K562 (cell line): ENCODE results near the gene LBHD1. TPM values are rescaled to one million over a fixed set of nuclear protein-coding genes. Genes with fewer than 3 reads are reported as not detected.
A peak's percentile ranks its signal among the peaks of the same experiment; 100 is the strongest.

Source experiments
- CREB3 ChIP-seq: fragments of 450-650 bp; conservative IDR thresholded peaks from 2 replicates; pipeline ENCODE4 v1.6.1; 2016; ENCODE audit warnings: missing genetic modification characterization, low read depth, mild to moderate bottlenecking, missing compliant biosample characterization, moderate library complexity
- E2F5 ChIP-seq: sonication (generic); formaldehyde crosslinking; IDR thresholded peaks from 2 replicates; pipeline ENCODE4 v1.8.0; 2022; ENCODE audit warnings: mild to moderate bottlenecking, missing genetic modification reagents
- GATAD2B ChIP-seq: fragments of 450-650 bp; IDR thresholded peaks from 2 replicates; pipeline ENCODE4 v1.6.1; 2017; ENCODE audit warnings: mild to moderate bottlenecking, borderline replicate concordance
- HINFP ChIP-seq: fragments of 450-650 bp; conservative IDR thresholded peaks from 2 replicates; pipeline ENCODE4 v1.6.1; 2016; ENCODE audit warnings: missing genetic modification characterization, low read depth, mild to moderate bottlenecking, control low read depth, missing compliant biosample characterization
- HNRNPL ChIP-seq: fragments of 200-400 bp; formaldehyde crosslinking; IDR thresholded peaks from 2 replicates; pipeline ENCODE4 v1.6.1; 2017; ENCODE audit warnings: low read depth, mild to moderate bottlenecking, low read length
- HNRNPUL1 ChIP-seq: fragments of 200-400 bp; formaldehyde crosslinking; IDR thresholded peaks from 2 replicates; pipeline ENCODE4 v1.6.1; 2017; ENCODE audit warnings: low read length
- IRF2 ChIP-seq: sonication (generic); formaldehyde crosslinking; IDR thresholded peaks from 2 replicates; pipeline ENCODE4 v1.8.1; 2022; ENCODE audit warnings: mild to moderate bottlenecking, missing genetic modification reagents
- LARP7 ChIP-seq: fragments of 450-650 bp; IDR thresholded peaks from 2 replicates; pipeline ENCODE4 v1.6.1; 2016
- MTA2 ChIP-seq: fragments of 450-650 bp; IDR thresholded peaks from 2 replicates; pipeline ENCODE4 v1.6.1; 2016; ENCODE audit warnings: low read depth
- PHB ChIP-seq: fragments of 250-450 bp; sonication (Bioruptor Pico); IDR thresholded peaks from 2 replicates; pipeline ENCODE4 v1.5.0; 2021
- RB1 ChIP-seq: fragments of 450-650 bp; IDR thresholded peaks from 2 replicates; pipeline ENCODE4 v1.6.1; 2017; ENCODE audit warnings: low read depth, mild to moderate bottlenecking
- RBM15 ChIP-seq: fragments of 200-400 bp; formaldehyde crosslinking; IDR thresholded peaks from 2 replicates; pipeline ENCODE4 v1.6.1; 2018; ENCODE audit warnings: mild to moderate bottlenecking, low read length, moderate library complexity; ENCODE audit not compliant: insufficient read depth
- RHOXF2B ChIP-seq: fragments of 250-450 bp; sonication (Bioruptor Pico); conservative IDR thresholded peaks from 2 replicates; pipeline ENCODE4 v1.5.1; 2021
- SMAD4 ChIP-seq: fragments of 250-450 bp; sonication (Bioruptor Pico); conservative IDR thresholded peaks from 2 replicates; pipeline ENCODE4 v1.8.0; 2021; ENCODE audit warnings: inconsistent platforms, mild to moderate bottlenecking, moderate library complexity
- SPI1 ChIP-seq: IDR thresholded peaks from 2 replicates; pipeline ENCODE4 v1.6.1; 2011; ENCODE audit warnings: low read depth, low read length, control low read depth, borderline replicate concordance
- TAF1 ChIP-seq: IDR thresholded peaks from 2 replicates; pipeline ENCODE4 v1.6.1; 2011; ENCODE audit warnings: mild to moderate bottlenecking, low read length, moderate library complexity; ENCODE audit not compliant: insufficient read depth, control insufficient read depth, severe bottlenecking; ENCODE audit errors: extremely low read depth
- TCF7L2 ChIP-seq: fragments of 150-350 bp; IDR thresholded peaks from 2 replicates; pipeline ENCODE4 v1.6.1; 2016; ENCODE audit warnings: low read depth, mild to moderate bottlenecking, low read length, moderate library complexity
- XRCC4 ChIP-seq: IDR thresholded peaks from one replicate; pipeline ENCODE4 v1.6.1; 2011; ENCODE audit not compliant: insufficient read depth, insufficient read length; ENCODE audit errors: extremely low read depth
- ZBTB5 ChIP-seq: fragments of 450-650 bp; IDR thresholded peaks from 2 replicates; pipeline ENCODE4 v1.6.1; 2017; ENCODE audit warnings: antibody characterized with exemption
- ZHX1 ChIP-seq: fragments of 150-350 bp; conservative IDR thresholded peaks from 2 replicates; pipeline ENCODE4 v1.6.1; 2014; ENCODE audit warnings: low read length
- ZNF354B ChIP-seq: fragments of 250-450 bp; sonication (Bioruptor Pico); IDR thresholded peaks from 2 replicates; pipeline ENCODE4 v1.4.0; 2020
- polyA plus RNA-seq, 8 experiments: library from polyadenylated mRNA; depleted of rRNA in 4 of 8; stranded (reverse) in 5 of 8; unstranded in 3 of 8; fragments of >200 nt; fragmentation: Nextera tagmentation in 2 of 8; fragmentation: Illumina TruSeq in 1 of 8; extraction: Ambion mirVana in 2 of 8; extraction: Trizol in 1 of 8; gene quantifications; 2 replicates each; pipeline versions ENCODE4 v1.2.1 to v1.2.3, GENCODE V29; 2011 to 2014; ENCODE audit warnings: inconsistent platforms in 1 of 8, missing spikeins in 1 of 8
- total RNA-seq, 7 experiments: library from RNA; depleted of rRNA in 6 of 7; stranded (reverse); fragments of >200 nt in 6 of 7; fragmentation: Illumina TruSeq in 2 of 7; extraction: Trizol in 2 of 7; gene quantifications; 2 replicates each; pipeline versions ENCODE4 v1.2.1 to v1.2.3, GENCODE V29; 2011 to 2021; ENCODE audit warnings: low replicate concordance in 1 of 7

Gene LBHD1
- total and polyA plus RNA-seq, 9 of the 15 experiments (the other 6 are each of a cell fraction or from before 2014, with no cell fraction given): 2.6 to 28.0 (median 12.5) TPM

GRCh38 chr11:62669420-62670161, 2.5 kb downstream of the LBHD1 start (continued):
- TF ChIP-seq HNRNPL: no peak
- TF ChIP-seq IRF2: no peak
- no peak for TF ChIP-seq TAF1
- no peak for TF ChIP-seq ZNF354B (CRISPR knock-in tag)
- TF ChIP-seq SPI1: no peak
- no peak for TF ChIP-seq XRCC4
- TF ChIP-seq RHOXF2B (CRISPR knock-in tag): no peak
- no peak for TF ChIP-seq HINFP (tag)
- no peak for TF ChIP-seq LARP7
- TF ChIP-seq MTA2: no peak
- no peak for TF ChIP-seq PHB (CRISPR knock-in tag)
- no peak for TF ChIP-seq RB1
- TF ChIP-seq E2F5: no peak
- TF ChIP-seq CREB3 (tag): 0 out of 2 replicates have a peak, but pooled peaks have one; percentile 31
- TF ChIP-seq ZHX1: no peak
- TF ChIP-seq SMAD4 (CRISPR knock-in tag): no peak; the same call in 1 of the 2 replicates
- TF ChIP-seq ZBTB5: no peak
- TF ChIP-seq HNRNPUL1: no peak
- TF ChIP-seq RBM15: no peak
- TF ChIP-seq TCF7L2: no peak
- TF ChIP-seq GATAD2B: no peak
